GM13977 (cell line): ENCODE measurements around the gene LDLRAP1.

Experiments
- DNase-seq: peaks from one replicate; pipeline ENCODE4 v3.0.0; 2012; ENCODE audit warnings: low spot score
- in situ Hi-C: fragments of 300-500 bp; cut with MboI; formaldehyde crosslinking; loops from one replicate; pipeline ENCODE4 v1.12.0; 2022; ENCODE audit warnings: low sequenced_read_pairs, low pct_unique_long_range_greater_than_20kb, mixed read lengths, inconsistent platforms; ENCODE audit not compliant: unreplicated experiment
- TF ChIP-seq, protein P1 (sequence below): IDR thresholded peaks from 2 replicates; pipeline ENCODE4 v1.5.1; 2012; ENCODE audit warnings: mild to moderate bottlenecking, control low read depth; ENCODE audit not compliant: insufficient read depth; ENCODE audit errors: extremely low read depth, missing control alignments

The LDLRAP1 gene

DNA sequence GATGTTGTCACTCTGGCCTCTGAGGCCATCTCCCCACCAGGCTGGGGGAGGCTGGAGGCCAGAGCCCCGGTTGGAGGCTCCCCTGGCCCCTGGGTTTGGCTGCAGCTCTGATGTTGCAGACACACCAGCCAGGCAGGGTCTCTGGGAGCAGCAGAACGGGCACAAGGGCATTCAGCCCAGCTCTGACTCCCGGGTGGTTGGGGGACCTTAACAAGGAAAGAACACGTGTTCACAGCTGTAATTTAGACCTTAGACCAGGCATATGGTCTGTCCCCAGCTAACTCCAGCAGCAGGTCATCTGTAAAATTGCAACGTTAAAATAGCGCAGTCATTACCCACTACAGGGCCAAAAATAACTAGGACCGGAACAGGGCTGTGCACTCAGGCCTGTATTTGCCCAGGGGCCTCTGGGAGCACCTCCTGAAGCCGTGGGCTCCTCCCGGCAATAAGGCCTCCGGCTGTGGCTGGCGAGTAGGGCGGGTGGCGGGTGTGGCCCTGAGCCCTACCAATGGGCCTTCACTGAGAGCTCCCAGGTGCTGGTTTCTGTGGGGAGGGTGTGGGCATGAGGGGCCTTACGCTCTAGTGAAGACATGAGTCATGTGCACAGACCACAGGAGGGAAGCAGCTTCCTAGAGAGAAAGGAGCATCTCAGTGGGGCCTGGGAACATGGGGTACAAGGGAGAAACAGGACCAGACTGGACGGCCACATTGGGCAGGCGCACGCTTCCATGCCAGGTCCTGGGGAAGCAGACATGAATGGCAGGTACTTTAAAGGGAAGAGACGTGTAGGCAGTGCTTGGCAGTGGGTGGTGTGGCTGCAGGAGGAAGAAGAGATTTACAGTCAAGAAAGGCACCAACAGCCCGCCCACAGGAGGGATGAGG is 6.1 kb downstream of the LDLRAP1 start:
- TF ChIP-seq, protein P1, sequence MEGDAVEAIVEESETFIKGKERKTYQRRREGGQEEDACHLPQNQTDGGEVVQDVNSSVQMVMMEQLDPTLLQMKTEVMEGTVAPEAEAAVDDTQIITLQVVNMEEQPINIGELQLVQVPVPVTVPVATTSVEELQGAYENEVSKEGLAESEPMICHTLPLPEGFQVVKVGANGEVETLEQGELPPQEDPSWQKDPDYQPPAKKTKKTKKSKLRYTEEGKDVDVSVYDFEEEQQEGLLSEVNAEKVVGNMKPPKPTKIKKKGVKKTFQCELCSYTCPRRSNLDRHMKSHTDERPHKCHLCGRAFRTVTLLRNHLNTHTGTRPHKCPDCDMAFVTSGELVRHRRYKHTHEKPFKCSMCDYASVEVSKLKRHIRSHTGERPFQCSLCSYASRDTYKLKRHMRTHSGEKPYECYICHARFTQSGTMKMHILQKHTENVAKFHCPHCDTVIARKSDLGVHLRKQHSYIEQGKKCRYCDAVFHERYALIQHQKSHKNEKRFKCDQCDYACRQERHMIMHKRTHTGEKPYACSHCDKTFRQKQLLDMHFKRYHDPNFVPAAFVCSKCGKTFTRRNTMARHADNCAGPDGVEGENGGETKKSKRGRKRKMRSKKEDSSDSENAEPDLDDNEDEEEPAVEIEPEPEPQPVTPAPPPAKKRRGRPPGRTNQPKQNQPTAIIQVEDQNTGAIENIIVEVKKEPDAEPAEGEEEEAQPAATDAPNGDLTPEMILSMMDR: no peak
- in situ Hi-C loops: no loop called here
- peak; percentile 93 for DNase-seq

DNA sequence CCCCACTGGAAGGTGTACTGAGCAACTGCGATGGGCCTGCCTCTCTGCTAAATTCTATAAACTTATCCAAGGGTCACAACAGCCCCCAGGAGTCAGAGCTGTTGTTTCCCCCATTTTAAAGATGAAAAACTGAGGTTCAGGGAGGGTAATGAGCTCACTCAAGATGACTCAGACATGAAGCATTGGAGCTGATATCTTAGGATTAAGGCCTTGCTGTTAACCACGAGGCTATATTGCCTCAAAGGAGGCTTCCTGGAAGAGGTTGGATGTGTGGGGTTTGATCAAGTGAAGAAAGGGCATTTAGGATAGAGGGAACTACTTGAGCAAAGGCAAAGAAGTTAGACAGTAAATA is 6.7 kb downstream of the LDLRAP1 start:
- TF ChIP-seq, protein P1: no peak
- DNase-seq: no peak
- in situ Hi-C loops: no loop called here

DNA sequence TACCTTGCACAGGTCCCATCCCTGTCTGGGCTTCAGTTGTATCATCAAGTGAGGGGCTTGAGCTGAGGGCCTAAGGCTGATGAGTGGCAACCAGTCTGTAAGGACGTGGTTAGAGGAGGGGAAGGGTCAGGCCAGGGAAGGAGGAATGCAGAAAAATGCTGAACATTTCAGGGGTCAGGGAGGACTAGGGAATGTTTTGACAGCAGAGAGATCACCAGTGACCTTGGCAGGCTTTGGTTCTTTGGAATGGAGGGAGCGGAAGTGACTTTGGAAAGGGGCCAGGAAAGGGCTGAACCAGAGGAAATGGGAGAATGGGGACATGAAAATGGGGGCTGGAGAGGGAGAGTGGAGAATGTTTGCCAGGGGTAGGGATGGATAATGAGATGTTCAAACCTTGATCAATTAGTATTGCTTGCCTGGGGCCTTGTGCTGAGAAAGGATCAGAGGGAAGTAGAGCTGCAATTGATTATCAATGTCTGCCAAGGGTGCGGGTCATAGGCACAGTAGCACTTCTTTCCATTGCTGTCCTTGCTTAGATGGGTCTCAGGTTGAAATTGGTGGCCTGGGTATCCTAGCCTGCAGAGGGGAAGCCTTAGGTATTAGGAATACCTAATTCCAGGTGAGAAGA is 7.4 kb downstream of the LDLRAP1 start:
- in situ Hi-C loops: no loop called here

DNA sequence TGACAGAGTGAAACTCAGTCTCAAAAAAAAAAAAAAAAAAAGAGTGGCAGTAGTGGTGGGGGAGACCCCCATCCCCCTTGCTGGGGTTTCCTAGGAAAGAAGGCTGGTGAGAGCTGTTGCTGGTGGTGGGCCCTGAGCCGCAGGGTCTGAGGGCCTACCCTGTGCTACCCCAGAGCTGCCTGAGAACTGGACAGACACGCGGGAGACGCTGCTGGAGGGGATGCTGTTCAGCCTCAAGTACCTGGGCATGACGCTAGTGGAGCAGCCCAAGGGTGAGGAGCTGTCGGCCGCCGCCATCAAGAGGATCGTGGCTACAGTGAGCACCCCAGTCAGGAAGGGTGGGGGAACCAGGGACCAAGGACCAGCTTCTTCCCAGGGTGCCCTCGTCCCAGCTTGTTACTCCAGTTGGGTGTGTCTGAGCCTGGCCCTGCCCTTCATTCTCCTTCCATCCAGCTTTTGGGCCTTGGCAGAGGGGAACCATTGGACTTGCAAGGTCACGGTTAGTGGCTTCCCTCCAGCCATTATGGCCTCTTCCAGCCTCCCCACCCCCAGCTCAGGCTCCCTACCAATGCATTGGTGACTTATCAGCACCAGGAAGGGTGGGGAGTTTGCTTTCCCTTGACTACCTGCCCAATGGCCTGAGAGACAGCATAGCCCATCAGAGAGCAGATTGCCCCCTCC is 10.5 kb downstream of the LDLRAP1 start:
- DNase-seq: no peak
- TF ChIP-seq, protein P1: no peak
- in situ Hi-C loops: no loop called here

More for the DNA sequence above, 7.4 kb downstream of the LDLRAP1 start:
- no peak for DNase-seq
- TF ChIP-seq, protein P1: no peak

DNA sequence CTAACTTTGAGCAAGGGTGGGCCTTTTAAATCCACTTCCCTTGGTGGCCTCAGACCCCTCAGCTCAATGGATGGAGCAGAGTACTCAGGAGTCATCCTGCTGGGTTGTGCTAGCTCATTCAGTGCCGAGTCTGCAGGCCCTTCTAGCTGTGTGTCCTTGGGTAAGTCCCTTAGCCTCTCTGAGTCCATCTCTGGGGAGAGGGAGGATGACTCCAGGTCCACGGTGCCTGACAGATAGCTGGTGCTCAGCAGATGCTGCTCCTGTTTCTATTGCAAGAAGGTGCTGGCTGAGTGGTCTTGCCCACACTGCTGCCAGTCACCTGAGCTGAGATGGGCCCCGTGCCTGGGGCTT is 11.0 kb downstream of the LDLRAP1 start:
- no peak for DNase-seq
- TF ChIP-seq, protein P1: no peak
- in situ Hi-C loops: no loop called here

DNA sequence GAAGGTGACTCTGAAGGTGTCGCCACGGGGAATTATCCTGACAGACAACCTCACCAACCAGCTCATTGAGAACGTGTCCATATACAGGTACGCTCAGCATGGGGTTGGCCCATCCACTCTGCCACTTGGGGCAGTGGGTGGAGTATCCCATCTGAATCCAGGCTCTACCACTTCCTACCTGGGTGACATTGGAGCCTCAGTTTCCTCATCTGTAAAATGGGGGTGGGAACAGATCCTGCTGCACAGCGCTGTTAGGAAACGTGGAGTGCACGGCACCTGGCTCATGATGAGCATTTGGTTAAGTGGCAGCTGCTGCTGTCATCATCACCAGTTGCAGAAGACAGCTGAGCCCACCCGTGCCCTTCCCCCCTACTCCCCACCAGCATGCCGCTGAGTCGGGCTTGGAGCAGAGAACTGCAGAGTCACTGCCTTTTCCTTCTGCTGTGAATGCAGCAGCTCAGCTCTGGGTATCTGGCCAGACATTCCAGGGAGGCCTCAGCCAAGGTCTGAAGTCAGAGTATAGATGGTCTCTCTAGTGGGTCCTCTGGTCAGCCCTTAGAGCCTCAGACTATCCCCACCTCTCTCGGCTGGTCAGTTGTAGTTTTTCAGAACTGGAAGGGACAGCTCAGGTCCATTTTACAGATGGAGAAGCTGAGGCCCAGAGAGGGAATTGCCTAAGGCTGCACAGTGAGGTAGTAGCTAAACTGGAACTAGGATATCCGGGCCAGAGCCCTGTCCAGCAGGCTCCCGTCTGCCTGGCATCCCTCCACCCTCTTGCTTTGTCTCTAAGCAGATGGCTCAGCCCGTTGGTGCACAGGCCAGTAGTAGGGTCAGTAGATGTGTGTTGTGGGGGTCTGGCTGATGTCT is 11.7 kb downstream of the LDLRAP1 start:
- TF ChIP-seq, protein P1: no peak
- in situ Hi-C loops: no loop called here
- DNase-seq: no peak
